Trophoblast cell (in vitro differentiated cells and primary cell): Measurements from ENCODE around the gene ACBD6.

ENCODE experiments used
- DNase-seq, 2 donors: peaks; one replicate each; pipeline ENCODE4 v3.0.0-alpha.2; 2016
- H2AFZ ChIP-seq: 2 replicates; pipeline ENCODE4 v1.6.1; 2013; ENCODE audit warnings: low read length, moderate library complexity, mild to moderate bottlenecking; ENCODE audit not compliant: insufficient read depth, poor library complexity
- H2AK5ac ChIP-seq: 2 replicates; pipeline ENCODE4 v1.6.1; 2013; ENCODE audit warnings: mild to moderate bottlenecking, low read length
- H2BK120ac ChIP-seq: 2 replicates; pipeline ENCODE4 v1.6.1; 2013; ENCODE audit warnings: low read length, mild to moderate bottlenecking, moderate library complexity; ENCODE audit not compliant: insufficient read depth, poor library complexity
- H2BK12ac ChIP-seq: 2 replicates; pipeline ENCODE4 v1.6.1; 2013; ENCODE audit warnings: mild to moderate bottlenecking, low read length, moderate library complexity
- H2BK5ac ChIP-seq: 2 replicates; pipeline ENCODE4 v1.6.1; 2013; ENCODE audit warnings: low read length, low read depth, moderate library complexity, mild to moderate bottlenecking; ENCODE audit not compliant: poor library complexity
- H3K14ac ChIP-seq: 2 replicates; pipeline ENCODE4 v1.6.1; 2013; ENCODE audit warnings: mild to moderate bottlenecking, low read length
- H3K18ac ChIP-seq: 2 replicates; pipeline ENCODE4 v1.6.1; 2013; ENCODE audit warnings: mild to moderate bottlenecking, low read length
- H3K23ac ChIP-seq: 2 replicates; pipeline ENCODE4 v1.6.1; 2013; ENCODE audit warnings: low read length
- H3K27ac ChIP-seq: 2 replicates; pipeline ENCODE4 v1.5.1; 2013; ENCODE audit warnings: low read depth, mild to moderate bottlenecking, inconsistent platforms, low read length, moderate library complexity
- H3K27me3 ChIP-seq: 2 replicates; pipeline ENCODE4 v1.6.1; 2013; ENCODE audit warnings: inconsistent platforms, mild to moderate bottlenecking, low read length, moderate library complexity; ENCODE audit not compliant: insufficient read depth
- H3K36me3 ChIP-seq, 2 experiments: 1 replicate in 1 of 2; 2 replicates in 1 of 2; pipeline ENCODE4 v1.6.1; 2013; ENCODE audit warnings: low read length in 2 of 2, mild to moderate bottlenecking in 2 of 2, moderate library complexity in 1 of 2; ENCODE audit not compliant: insufficient read depth in 2 of 2, control insufficient read depth in 1 of 2
- H3K4ac ChIP-seq: 2 replicates; pipeline ENCODE4 v1.6.1; 2013; ENCODE audit warnings: low read depth, mild to moderate bottlenecking, low read length, moderate library complexity
- H3K4me1 ChIP-seq, 2 experiments: 1 replicate in 1 of 2; 2 replicates in 1 of 2; pipeline ENCODE4 v1.6.1; 2013; ENCODE audit warnings: low read length in 2 of 2, mild to moderate bottlenecking in 2 of 2, moderate library complexity in 1 of 2; ENCODE audit not compliant: insufficient read depth in 2 of 2, control insufficient read depth in 1 of 2
- H3K4me2 ChIP-seq: 2 replicates; pipeline ENCODE4 v1.6.1; 2013; ENCODE audit warnings: inconsistent platforms, mild to moderate bottlenecking, low read length, moderate library complexity
- H3K4me3 ChIP-seq: 2 replicates; pipeline ENCODE4 v1.5.1; 2013; ENCODE audit warnings: mild to moderate bottlenecking, low read depth, low read length, inconsistent platforms
- H3K79me1 ChIP-seq: one replicate; pipeline ENCODE4 v1.6.1; 2013; ENCODE audit warnings: low read length
- H3K79me2 ChIP-seq: 2 replicates; pipeline ENCODE4 v1.6.1; 2013; ENCODE audit warnings: low read length, mild to moderate bottlenecking; ENCODE audit not compliant: control insufficient read depth, insufficient read depth, poor library complexity
- H3K9ac ChIP-seq: 2 replicates; pipeline ENCODE4 v1.6.1; 2013; ENCODE audit warnings: mild to moderate bottlenecking, low read length
- H3K9me3 ChIP-seq: 2 replicates; pipeline ENCODE4 v1.6.1; 2013; ENCODE audit warnings: low read depth, mild to moderate bottlenecking, control low read depth, inconsistent platforms, low read length; ENCODE audit not compliant: insufficient read depth
- H4K12ac ChIP-seq: 2 replicates; pipeline ENCODE4 v1.6.1; 2013; ENCODE audit warnings: low read depth, mild to moderate bottlenecking, low read length, moderate library complexity
- H4K8ac ChIP-seq: 2 replicates; pipeline ENCODE4 v1.6.1; 2013; ENCODE audit warnings: low read depth, mild to moderate bottlenecking, low read length, moderate library complexity
- H4K91ac ChIP-seq: one replicate; pipeline ENCODE4 v1.6.1; 2013; ENCODE audit warnings: low read depth, mild to moderate bottlenecking, low read length, moderate library complexity
- WGBS: extraction: QIAGEN DNeasy Blood & Tissue Kit; methylation state at CpG from one replicate; pipeline ENCODE4 v1.1.7; 2013; ENCODE audit warnings: missing lambda C conversion rate; ENCODE audit not compliant: insufficient read length, insufficient coverage; ENCODE audit errors: extremely low coverage; 5-methylcytosine and 5-hydroxymethylcytosine counted together

The ACBD6 gene

DNA sequence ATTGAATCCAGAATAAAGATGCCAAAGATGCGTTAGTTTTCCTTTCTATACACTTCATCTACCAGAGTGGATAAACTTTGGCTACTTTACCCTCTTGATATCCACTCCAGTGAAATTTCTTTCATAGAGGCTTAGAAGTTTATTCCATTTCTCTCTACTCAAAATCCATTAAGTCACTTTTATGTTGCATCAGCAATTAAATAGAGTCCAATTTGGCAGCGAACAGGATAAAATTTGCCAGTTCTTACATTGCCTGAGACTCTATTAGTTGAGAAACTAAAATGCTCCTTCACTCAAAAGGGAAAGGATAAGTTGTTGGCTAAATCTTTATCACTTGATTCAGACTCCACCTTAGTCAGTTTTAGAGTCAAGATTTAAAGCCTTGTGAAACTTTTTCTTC is 57.9 kb downstream of the ACBD6 start:
- H4K8ac ChIP-seq, result no peak overlapping the region
- no peak overlapping the region for H3K23ac ChIP-seq
- no peak overlapping the region for H3K4ac ChIP-seq
- no peaks in the 10 kb centered on the region for H3K4me1 ChIP-seq
- no peaks in the 10 kb centered on the region for H3K36me3 ChIP-seq
- no peak overlapping the region for H2BK12ac ChIP-seq
- H3K18ac ChIP-seq, result no peak overlapping the region
- WGBS, result no CpG with 5 or more reads among the region's 2 CpGs
- H2BK120ac ChIP-seq, result no peak overlapping the region
- no peak for DNase-seq
- H3K79me1 ChIP-seq, result no peaks in the 10 kb centered on the region
- no peak overlapping the region for H4K91ac ChIP-seq
- H2AK5ac ChIP-seq, result no peak overlapping the region
- H3K79me2 ChIP-seq, result no peaks in the 10 kb centered on the region
- no peak overlapping the region for H3K4me3 ChIP-seq
- no peak overlapping the region for H3K9ac ChIP-seq
- no peak overlapping the region for H2BK5ac ChIP-seq
- H4K12ac ChIP-seq, result no peak overlapping the region
- no peak overlapping the region for H3K4me2 ChIP-seq
- H3K14ac ChIP-seq, result no peak overlapping the region
- H3K9me3 ChIP-seq, result no peaks in the 10 kb centered on the region
- no peak overlapping the region for H3K27ac ChIP-seq
- H3K27me3 ChIP-seq, result no peaks in the 10 kb centered on the region
- no peak overlapping the region for H2AFZ ChIP-seq

- WGBS, result no CpG with 5 or more reads among the region's 1 CpG
- no peaks in the 10 kb centered on the region for H3K9me3 ChIP-seq
Observed at GRCh38 chr1:180440335-180440734, 62.0 kb downstream of the ACBD6 start.

DNA sequence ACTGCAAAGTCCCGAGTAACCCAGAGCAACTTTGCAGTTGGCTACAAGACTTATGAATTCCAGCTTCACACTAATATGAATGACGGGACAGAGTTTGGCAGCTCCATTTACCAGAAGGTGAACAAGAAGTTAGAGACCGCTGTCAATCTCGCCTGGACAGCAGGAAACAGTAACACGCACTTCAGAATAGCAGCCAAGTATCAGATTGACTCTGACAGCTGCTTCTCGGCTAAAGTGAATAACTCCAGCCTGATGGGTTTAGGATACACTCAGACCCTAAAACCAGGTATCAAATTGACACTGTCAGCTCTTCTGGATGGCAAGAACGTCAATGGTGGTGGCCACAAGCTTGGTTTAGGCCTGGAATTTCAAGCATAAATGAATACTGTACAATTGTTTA is 66.8 kb downstream of the ACBD6 start:
- Histone ChIP-seq H3K27ac (no peak overlapping the region), H2AK5ac (no peak overlapping the region), H3K4ac (no peak overlapping the region), H2AFZ (no peak overlapping the region), H3K79me1 (peaks cover 3% of the 10 kb centered on the region), H3K27me3 (no peaks in the 10 kb centered on the region), H4K8ac (no peak overlapping the region), H3K79me2 (no peaks in the 10 kb centered on the region), H3K4me2 (no peak overlapping the region), H4K12ac (no peak overlapping the region), H3K4me3 (no peak overlapping the region), H3K14ac (no peak overlapping the region), H3K4me1 (peaks cover 6 to 13% of the 10 kb centered on the region in 2 experiments), H3K36me3 (no peaks in the 10 kb centered on the region), H2BK5ac (no peak overlapping the region), H3K23ac (no peak overlapping the region), H4K91ac (no peak overlapping the region), H2BK12ac (no peak overlapping the region), H3K9me3 (no peaks in the 10 kb centered on the region), H2BK120ac (no peak overlapping the region), H3K9ac (no peak overlapping the region), H3K18ac (no peak overlapping the region)
- DNase-seq, result no peak
- no CpG with 5 or more reads among the region's 7 CpGs for WGBS

More at GRCh38 chr1:180440335-180440734, 62.0 kb downstream of the ACBD6 start:
- Histone ChIP-seq H3K36me3 (no peaks in the 10 kb centered on the region), H2AFZ (no peak overlapping the region), H2AK5ac (no peak overlapping the region), H3K4me1 (no peaks in the 10 kb centered on the region), H3K9ac (no peak overlapping the region), H3K79me1 (no peaks in the 10 kb centered on the region), H4K91ac (no peak overlapping the region), H3K23ac (no peak overlapping the region), H3K18ac (no peak overlapping the region), H3K4me2 (no peak overlapping the region), H3K14ac (no peak overlapping the region), H2BK5ac (no peak overlapping the region), H3K4me3 (no peak overlapping the region), H3K27ac (no peak overlapping the region), H3K27me3 (no peaks in the 10 kb centered on the region), H3K4ac (no peak overlapping the region), H2BK12ac (no peak overlapping the region), H4K8ac (no peak overlapping the region), H3K79me2 (no peaks in the 10 kb centered on the region), H2BK120ac (no peak overlapping the region), H4K12ac (no peak overlapping the region)
- DNase-seq, result no peak

- peak overlapping the region; percentile 7 for H3K4me2 ChIP-seq
- no CpG with 5 or more reads among the region's 2 CpGs for WGBS
- no peak overlapping the region for H2BK5ac ChIP-seq
- H3K9ac ChIP-seq, result no peak overlapping the region
- no peak overlapping the region for H4K91ac ChIP-seq
- peaks cover 6 to 13% of the 10 kb centered on the region in 2 experiments for H3K4me1 ChIP-seq
- H2BK12ac ChIP-seq, result peak overlapping the region; percentile 6
- H2AK5ac ChIP-seq, result no peak overlapping the region
- no peak overlapping the region for H3K4me3 ChIP-seq
- no peaks in the 10 kb centered on the region for H3K79me2 ChIP-seq
- H3K79me1 ChIP-seq, result peaks cover 3% of the 10 kb centered on the region
- no peak overlapping the region for H3K23ac ChIP-seq
- H3K14ac ChIP-seq, result no peak overlapping the region
- no peak overlapping the region for H3K27ac ChIP-seq
- H3K27me3 ChIP-seq, result no peaks in the 10 kb centered on the region
- no peak overlapping the region for H4K8ac ChIP-seq
- no peak overlapping the region for H3K4ac ChIP-seq
- peak overlapping the region; percentile 82 for H3K18ac ChIP-seq
- H2AFZ ChIP-seq, result no peak overlapping the region
- H3K36me3 ChIP-seq, result no peaks in the 10 kb centered on the region
- peak overlapping the region; percentile 1 for H2BK120ac ChIP-seq
- no peaks in the 10 kb centered on the region for H3K9me3 ChIP-seq
- no peak overlapping the region for H4K12ac ChIP-seq
- DNase-seq, result no peak
Observed at GRCh38 chr1:180433873-180434272, 68.5 kb downstream of the ACBD6 start.
